ENCODE results near the gene PADI1.

Gene PADI1

GRCh38 chr1:17204546-17205440 is at the start of gene PADI1:
Gene PADI1, plus strand, starts transcription at chr1:17205128. Its CDS starts 90 bp downstream, at chr1:17205218.
- no peak for DNase-seq (ENCODE audit: low spot score)

- no peak for DNase-seq (ENCODE audit: low spot score)
These were observed 49.5 kb upstream of the PADI1 start for GRCh38 chr1:17155257-17155920.

GRCh38 chr1:17156108-17156507 is 48.8 kb upstream of the PADI1 start:
- DNase-seq (ENCODE audit: low spot score): peak; percentile 9

- no peak for DNase-seq (ENCODE audit: low spot score)
These were observed 46.0 kb upstream of the PADI1 start for GRCh38 chr1:17158961-17159360.

GRCh38 chr1:17161137-17161740 is 43.7 kb upstream of the PADI1 start:
- DNase-seq (ENCODE audit: low spot score): peak; percentile 36

GRCh38 chr1:17161926-17162800 is 42.8 kb upstream of the PADI1 start:
- DNase-seq (ENCODE audit: low spot score): no peak

GRCh38 chr1:17162941-17163340 is 42.0 kb upstream of the PADI1 start:
- DNase-seq (ENCODE audit: low spot score): no peak

- DNase-seq (ENCODE audit: low spot score): no peak
These were observed 41.6 kb upstream of the PADI1 start for GRCh38 chr1:17163371-17163770.

GRCh38 chr1:17163789-17164666 is 40.9 kb upstream of the PADI1 start:
- no peak for DNase-seq (ENCODE audit: low spot score)

- no peak for DNase-seq (ENCODE audit: low spot score)
These were observed 39.1 kb upstream of the PADI1 start for GRCh38 chr1:17165823-17166222.

GRCh38 chr1:17167041-17167785 is 37.7 kb upstream of the PADI1 start:
- no peak for DNase-seq (ENCODE audit: low spot score)

GRCh38 chr1:17167786-17168090 is 37.2 kb upstream of the PADI1 start:
- DNase-seq (ENCODE audit: low spot score): no peak

GRCh38 chr1:17168091-17168876 is 36.6 kb upstream of the PADI1 start:
- no peak for DNase-seq (ENCODE audit: low spot score)

- DNase-seq (ENCODE audit: low spot score): no peak
These were observed 34.4 kb upstream of the PADI1 start for GRCh38 chr1:17170571-17170970.

- no peak for DNase-seq (ENCODE audit: low spot score)
These were observed 31.7 kb upstream of the PADI1 start for GRCh38 chr1:17173217-17173616.

- DNase-seq (ENCODE audit: low spot score): peak; percentile 55
These were observed 28.4 kb upstream of the PADI1 start for GRCh38 chr1:17176306-17177061.

- no peak for DNase-seq (ENCODE audit: low spot score)
These were observed 27.3 kb upstream of the PADI1 start for GRCh38 chr1:17177651-17178050.

- DNase-seq (ENCODE audit: low spot score): peak; percentile 23
These were observed 23.0 kb upstream of the PADI1 start for GRCh38 chr1:17181781-17182464.
